Measurements from ENCODE around the gene ADISSP.

- TF ChIP-seq CTCF (IDR thresholded peaks at IDR 0.05 in 4 of 5, conservative IDR thresholded peaks at IDR 0.05 in 1 of 5) (no peak), POLR2A (IDR thresholded peaks at IDR 0.05) (no peak)
Observed at GRCh38 chr20:3812975-3813847, 45.7 kb upstream of the ADISSP start.
